Smooth muscle cell (in vitro differentiated cells): ENCODE measurements around the gene SH3GLB1. TPM values are rescaled to one million over a fixed set of nuclear protein-coding genes. Genes with fewer than 3 reads are reported as not detected.

Experiments
- DNase-seq: peaks from one replicate; lab custom pipeline; 2025; ENCODE audit not compliant: unreplicated experiment; lab: John Stamatoyannopoulos, UW
- H2AFZ ChIP-seq: fragments of 200-600 bp; sonication (generic); 2 replicates; pipeline ENCODE4 v1.6.0; 2016; ENCODE audit warnings: antibody characterized with exemption, low read depth, mild to moderate bottlenecking
- H3F3A ChIP-seq: fragments of 200-600 bp; sonication (generic); 2 replicates; pipeline ENCODE4 v1.6.0; 2017; ENCODE audit warnings: antibody characterized with exemption, low read depth
- H3K27ac ChIP-seq: fragments of 200-600 bp; sonication (generic); 2 replicates; pipeline ENCODE4 v1.5.1; 2016; ENCODE audit warnings: low read depth, mild to moderate bottlenecking
- H3K27me3 ChIP-seq: fragments of 200-600 bp; sonication (generic); 2 replicates; pipeline ENCODE4 v1.6.1; 2016; ENCODE audit warnings: low read depth, mild to moderate bottlenecking
- H3K36me3 ChIP-seq: fragments of 200-600 bp; sonication (generic); 2 replicates; pipeline ENCODE4 v1.5.1; 2016; ENCODE audit warnings: low read depth
- H3K4me1 ChIP-seq: fragments of 200-600 bp; sonication (generic); 2 replicates; pipeline ENCODE4 v1.5.1; 2016; ENCODE audit warnings: low read depth
- H3K4me2 ChIP-seq: fragments of 200-600 bp; sonication (generic); 2 replicates; pipeline ENCODE4 v1.6.0; 2016; ENCODE audit warnings: mild to moderate bottlenecking
- H3K4me3 ChIP-seq: fragments of 200-600 bp; sonication (generic); 2 replicates; pipeline ENCODE4 v1.5.1; 2016; ENCODE audit warnings: mild to moderate bottlenecking
- H3K79me2 ChIP-seq: fragments of 200-600 bp; sonication (generic); 2 replicates; pipeline ENCODE4 v1.6.0; 2016; ENCODE audit warnings: low read depth, mild to moderate bottlenecking
- H3K9ac ChIP-seq: fragments of 200-600 bp; sonication (generic); 2 replicates; pipeline ENCODE4 v1.6.0; 2016; ENCODE audit warnings: low read depth
- H3K9me3 ChIP-seq: fragments of 200-600 bp; sonication (generic); replicated peaks from 2 replicates; pipeline ENCODE4 v1.5.1; 2016; ENCODE audit warnings: low read depth
- H4K20me1 ChIP-seq: fragments of 200-600 bp; sonication (generic); 2 replicates; pipeline ENCODE4 v1.6.0; 2016; ENCODE audit warnings: low read depth
- CTCF ChIP-seq: fragments of 200-600 bp; sonication (generic); IDR thresholded peaks from 2 replicates; pipeline ENCODE4 v1.5.1; 2017; ENCODE audit warnings: borderline replicate concordance, mild to moderate bottlenecking, antibody characterized with exemption; ENCODE audit not compliant: insufficient read depth, poor library complexity, severe bottlenecking
- WGBS: methylation state at CpG from one replicate; pipeline ENCODE4 v1.1.7; 2016; ENCODE audit warnings: low lambda C conversion rate; 5-methylcytosine and 5-hydroxymethylcytosine counted together
- polyA plus RNA-seq: library from polyadenylated mRNA; unstranded; fragments of >200 nt; fragmentation: Nextera tagmentation; extraction: Ambion mirVana; gene quantifications from 2 replicates; pipeline ENCODE4 v1.2.1, GENCODE V29; 2016
- total RNA-seq: library from RNA; depleted of rRNA; stranded (reverse); fragments of >200 nt; gene quantifications from 2 replicates; pipeline ENCODE4 v1.2.3, GENCODE V29; 2014

SH3GLB1 gene
- total and polyA plus RNA-seq, 2 experiments from 2014 or later = 69.0 to 86.8 TPM

- no peaks in the 10 kb centered on the region for H3K27me3 ChIP-seq
- H3K27ac ChIP-seq = no peak overlapping the region
- H3K9me3 ChIP-seq = no peaks in the 10 kb centered on the region
- no peak for DNase-seq
- H3K4me1 ChIP-seq = no peaks in the 10 kb centered on the region
- H2AFZ ChIP-seq = no peak overlapping the region
- no peaks in the 10 kb centered on the region for H3F3A ChIP-seq
- no peaks in the 10 kb centered on the region for H4K20me1 ChIP-seq
- H3K36me3 ChIP-seq = no peaks in the 10 kb centered on the region
- WGBS = 98% methylated on average over 3 of the region's 3 CpGs
- H3K4me2 ChIP-seq = no peak overlapping the region
- H3K4me3 ChIP-seq = no peak overlapping the region
- no peak overlapping the region for H3K9ac ChIP-seq
- no peak for TF ChIP-seq CTCF
- H3K79me2 ChIP-seq = no peaks in the 10 kb centered on the region
These were observed 54.2 kb downstream of the SH3GLB1 start for GRCh38 chr1:86758570-86758969.

GRCh38 chr1:86760199-86760598 lies 55.8 kb downstream of the SH3GLB1 start:
- TF ChIP-seq CTCF = no peak
- H3K27me3 ChIP-seq = no peaks in the 10 kb centered on the region
- no peaks in the 10 kb centered on the region for H3F3A ChIP-seq
- H3K9me3 ChIP-seq = no peaks in the 10 kb centered on the region
- no peak overlapping the region for H2AFZ ChIP-seq
- H3K27ac ChIP-seq = no peak overlapping the region
- H4K20me1 ChIP-seq = no peaks in the 10 kb centered on the region
- H3K9ac ChIP-seq = no peak overlapping the region
- no peaks in the 10 kb centered on the region for H3K36me3 ChIP-seq
- no peaks in the 10 kb centered on the region for H3K4me1 ChIP-seq
- no peak overlapping the region for H3K4me2 ChIP-seq
- no peak overlapping the region for H3K4me3 ChIP-seq
- no peaks in the 10 kb centered on the region for H3K79me2 ChIP-seq
- WGBS = 93% methylated on average over 1 of the region's 1 CpG
- no peak for DNase-seq

- no peaks in the 10 kb centered on the region for H3K79me2 ChIP-seq
- no peaks in the 10 kb centered on the region for H3K4me1 ChIP-seq
- H3K9me3 ChIP-seq = no peaks in the 10 kb centered on the region
- DNase-seq = no peak
- TF ChIP-seq CTCF = no peak
- no peak overlapping the region for H3K4me2 ChIP-seq
- H3F3A ChIP-seq = no peaks in the 10 kb centered on the region
- H4K20me1 ChIP-seq = no peaks in the 10 kb centered on the region
- H3K36me3 ChIP-seq = no peaks in the 10 kb centered on the region
- WGBS = 92% methylated on average over 7 of the region's 7 CpGs
- no peak overlapping the region for H2AFZ ChIP-seq
- H3K27ac ChIP-seq = no peak overlapping the region
- H3K4me3 ChIP-seq = no peak overlapping the region
- H3K27me3 ChIP-seq = no peaks in the 10 kb centered on the region
- H3K9ac ChIP-seq = no peak overlapping the region
These were observed 58.0 kb downstream of the SH3GLB1 start for GRCh38 chr1:86762336-86762735.

GRCh38 chr1:86764523-86764922 lies 60.1 kb downstream of the SH3GLB1 start:
- H3K9ac ChIP-seq = no peak overlapping the region
- no peak for TF ChIP-seq CTCF
- no peaks in the 10 kb centered on the region for H3K4me1 ChIP-seq
- H3K27me3 ChIP-seq = no peaks in the 10 kb centered on the region
- DNase-seq = no peak
- H3K4me2 ChIP-seq = no peak overlapping the region
- whole genome bisulfite sequencing = 96% methylated on average over 1 of the region's 1 CpG
- no peaks in the 10 kb centered on the region for H3K79me2 ChIP-seq
- H3F3A ChIP-seq = no peaks in the 10 kb centered on the region
- no peak overlapping the region for H3K4me3 ChIP-seq
- H3K9me3 ChIP-seq = no peaks in the 10 kb centered on the region
- H4K20me1 ChIP-seq = no peaks in the 10 kb centered on the region
- H3K27ac ChIP-seq = no peak overlapping the region
- H3K36me3 ChIP-seq = no peaks in the 10 kb centered on the region
- no peak overlapping the region for H2AFZ ChIP-seq
